Right lobe of liver (tissue), 6 donors: ENCODE data around the gene CCND2. TPM values are rescaled to one million over a fixed set of nuclear protein-coding genes. Genes with fewer than 3 reads are reported as not detected.

Experiments used
- ATAC-seq, 4 donors: fragments of 200-7000 bp; cut with Tn5 transposase; one replicate each; pipeline ENCODE4 v1.9.1; 2020; ENCODE audit warnings: mild to moderate bottlenecking in 4 of 4, moderate library complexity in 4 of 4
- DNase-seq, 3 donors: peaks; one replicate each; pipeline ENCODE4 v3.0.0-alpha.2; 2020
- H3K27ac ChIP-seq, 3 donors: fragments of 200-600 bp; one replicate each; pipeline ENCODE4 v1.8.0; 2022
- H3K27me3 ChIP-seq, 2 donors: fragments of 200-600 bp; one replicate each; pipeline ENCODE4 v1.8.0; 2022
- H3K36me3 ChIP-seq, 4 donors: fragments of 200-600 bp; sonication (generic) in 1 of 4; one replicate each; pipeline versions ENCODE4 v1.5.1 to v1.8.0; 2017 to 2022; ENCODE audit warnings: control low read depth in 1 of 4
- H3K4me1 ChIP-seq, 4 donors: fragments of 200-600 bp; sonication (generic) in 1 of 4; one replicate each; pipeline versions ENCODE4 v1.5.1 to v1.8.0; 2017 to 2022; ENCODE audit warnings: control low read depth in 1 of 4
- H3K4me3 ChIP-seq, 3 donors: fragments of 200-600 bp; one replicate each; pipeline ENCODE4 v1.8.0; 2022
- H3K9me3 ChIP-seq, 4 donors: fragments of 200-600 bp; sonication (generic) in 1 of 4; one replicate each; pipeline versions ENCODE4 v1.5.1 to v1.8.0; 2017 to 2022; ENCODE audit warnings: control low read depth in 1 of 4
- POLR2A ChIP-seq: fragments of 450-650 bp; IDR thresholded peaks from one replicate; pipeline ENCODE4 v1.6.1; 2017; ENCODE audit warnings: antibody characterized with exemption, mild to moderate bottlenecking
- WGBS: methylation state at CpG from one replicate; pipeline ENCODE4 v1.1.6; 2018; ENCODE audit warnings: low coverage, low lambda C conversion rate; ENCODE audit not compliant: insufficient coverage; ENCODE audit errors: missing lambda C conversion rate; 5-methylcytosine and 5-hydroxymethylcytosine counted together
- intact Hi-C, 2 donors: fragments of 100-400 bp; cut with DNase I; formaldehyde crosslinking; loops; one replicate each; pipeline versions ENCODE4 v1.11.2 to v1.14.1; 2022
- total RNA-seq, 6 experiments: library from RNA; depleted of rRNA in 2 of 6; stranded (reverse); fragments of >200 nt in 2 of 6; fragmentation: NEBNext Ultra II Directional in 3 of 6; extraction: Animal tissue kit (Norgen Biotek cat#: 25700) in 3 of 6; gene quantifications; one replicate each; pipeline versions ENCODE4 v1.1.0 to v1.2.4, GENCODE V29; 2016 to 2023
- TF ChIP-seq, protein P1 (sequence below), 4 donors: fragments of 200-600 bp in 3 of 4; fragments of 450-650 bp in 1 of 4; IDR thresholded peaks; one replicate each; pipeline versions ENCODE4 v1.5.1 to v1.8.0; 2016 to 2022; ENCODE audit warnings: antibody characterized with exemption in 4 of 4, mild to moderate bottlenecking in 2 of 4
- donor health status: DM: no; HTN: yes; CAD: no.
- donor health status: DM: no; HTN: no; CAD: no.
- donor health status: DM: no; HTN: no; CAD: no.
- donor health status: DM: no; HTN: yes; CAD: no.
- donor health status: DM: no; HTN: yes; CAD: no.

Gene CCND2
- total RNA-seq, 6 experiments from 2014 or later = 1.1 to 6.2 (median 1.5) TPM

- no peak for DNase-seq
- H3K4me1 ChIP-seq = peaks cover 0 to 4% (median 0%) of the 10 kb centered on the region in 4 donors
- H3K27ac ChIP-seq = no peak overlapping the region
- ATAC-seq = no peak
- intact Hi-C loops = no loop called here
- H3K4me3 ChIP-seq = no peak overlapping the region
- H3K27me3 ChIP-seq = no peaks in the 10 kb centered on the region
- no peaks in the 10 kb centered on the region for H3K9me3 ChIP-seq
- 68% methylated on average over 8 of the region's 8 CpGs for WGBS
- TF ChIP-seq POLR2A = no peak
- TF ChIP-seq, protein P1, sequence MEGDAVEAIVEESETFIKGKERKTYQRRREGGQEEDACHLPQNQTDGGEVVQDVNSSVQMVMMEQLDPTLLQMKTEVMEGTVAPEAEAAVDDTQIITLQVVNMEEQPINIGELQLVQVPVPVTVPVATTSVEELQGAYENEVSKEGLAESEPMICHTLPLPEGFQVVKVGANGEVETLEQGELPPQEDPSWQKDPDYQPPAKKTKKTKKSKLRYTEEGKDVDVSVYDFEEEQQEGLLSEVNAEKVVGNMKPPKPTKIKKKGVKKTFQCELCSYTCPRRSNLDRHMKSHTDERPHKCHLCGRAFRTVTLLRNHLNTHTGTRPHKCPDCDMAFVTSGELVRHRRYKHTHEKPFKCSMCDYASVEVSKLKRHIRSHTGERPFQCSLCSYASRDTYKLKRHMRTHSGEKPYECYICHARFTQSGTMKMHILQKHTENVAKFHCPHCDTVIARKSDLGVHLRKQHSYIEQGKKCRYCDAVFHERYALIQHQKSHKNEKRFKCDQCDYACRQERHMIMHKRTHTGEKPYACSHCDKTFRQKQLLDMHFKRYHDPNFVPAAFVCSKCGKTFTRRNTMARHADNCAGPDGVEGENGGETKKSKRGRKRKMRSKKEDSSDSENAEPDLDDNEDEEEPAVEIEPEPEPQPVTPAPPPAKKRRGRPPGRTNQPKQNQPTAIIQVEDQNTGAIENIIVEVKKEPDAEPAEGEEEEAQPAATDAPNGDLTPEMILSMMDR (IDR thresholded peaks at IDR 0.05) = no peak
- no peaks in the 10 kb centered on the region for H3K36me3 ChIP-seq
Measured at GRCh38 chr12:4285070-4285469, 11.5 kb downstream of the CCND2 start.

- intact Hi-C loops = no loop called here
- Histone ChIP-seq H3K4me1 (no peaks in the 10 kb centered on the region), H3K36me3 (no peaks in the 10 kb centered on the region), H3K27me3 (no peaks in the 10 kb centered on the region), H3K4me3 (no peak overlapping the region), H3K27ac (no peak overlapping the region), H3K9me3 (no peaks in the 10 kb centered on the region)
- 31% methylated on average over 2 of the region's 12 CpGs for WGBS
- no peak for TF ChIP-seq POLR2A
- TF ChIP-seq, protein P1 (IDR thresholded peaks at IDR 0.05) = no peak
- no peak for DNase-seq
- ATAC-seq = peak in 1 of 4 donors; percentile 10
Measured at GRCh38 chr12:4286228-4286627, 12.7 kb downstream of the CCND2 start.

GRCh38 chr12:4286771-4287317, 13.3 kb downstream of the CCND2 start:
- 62% methylated on average over 11 of the region's 14 CpGs for WGBS
- ATAC-seq (no peak), DNase-seq (no peak)
- no peak overlapping the region for H3K27ac ChIP-seq
- H3K9me3 ChIP-seq = no peaks in the 10 kb centered on the region
- TF ChIP-seq POLR2A = no peak
- H3K36me3 ChIP-seq = no peaks in the 10 kb centered on the region
- H3K27me3 ChIP-seq = no peaks in the 10 kb centered on the region
- no peak overlapping the region for H3K4me3 ChIP-seq
- H3K4me1 ChIP-seq = no peaks in the 10 kb centered on the region
- intact Hi-C loops = no loop called here

GRCh38 chr12:4287325-4288211, 14.0 kb downstream of the CCND2 start:
- no peak for ATAC-seq
- 70% methylated on average over 14 of the region's 18 CpGs for WGBS
- intact Hi-C loops = no loop called here

More at GRCh38 chr12:4287325-4288211, 14.0 kb downstream of the CCND2 start:
- no peak for TF ChIP-seq POLR2A
- TF ChIP-seq, protein P1 (IDR thresholded peaks at IDR 0.05) = no peak
- H3K27me3 ChIP-seq = no peaks in the 10 kb centered on the region
- H3K4me1 ChIP-seq = no peaks in the 10 kb centered on the region
- no peaks in the 10 kb centered on the region for H3K9me3 ChIP-seq
- H3K36me3 ChIP-seq = no peaks in the 10 kb centered on the region
- H3K4me3 ChIP-seq = no peak overlapping the region
- no peak overlapping the region for H3K27ac ChIP-seq
- DNase-seq = no peak
